ENCODE results near the gene RBM26. TPM values are rescaled to one million over a fixed set of nuclear protein-coding genes. Genes with fewer than 3 reads are reported as not detected.

Gene RBM26
- total and polyA plus RNA-seq, 2 of the 4 experiments (the other 2 are of a cell fraction): 17.6 to 18.1 TPM

- Histone ChIP-seq H2AK5ac (ENCODE audit: low read depth, low read length) (no peak overlapping the region), H3K4ac (ENCODE audit: low read depth, low read length) (no peak overlapping the region), H4K20me1 (ENCODE audit: insufficient read depth, low read length) (no peaks in the 10 kb centered on the region), H2BK120ac (ENCODE audit: low read depth, low read length) (no peak overlapping the region), H3K36me3 (ENCODE audit: control insufficient read depth, insufficient read depth, low read length) (no peaks in the 10 kb centered on the region), H3K4me3 (ENCODE audit: insufficient read depth, low read depth, low read length) (no peak overlapping the region), H3K9me1 (ENCODE audit: insufficient read depth, low read length) (no peaks in the 10 kb centered on the region), H3K18ac (ENCODE audit: low read depth, low read length) (no peak overlapping the region), H2AK9ac (replicated peaks; ENCODE audit: low read depth, low read length, poor library complexity) (no peak overlapping the region), H3K27me3 (ENCODE audit: control insufficient read depth, insufficient read depth, low read length) (no peaks in the 10 kb centered on the region), H4K91ac (ENCODE audit: insufficient read depth, low read depth, low read length) (no peak overlapping the region), H4K8ac (ENCODE audit: low read depth in 2 of 2, low read length in 2 of 2) (no peak overlapping the region), H3K14ac (replicated peaks; ENCODE audit: low read depth, low read length) (no peak overlapping the region), H3K79me1 (ENCODE audit: low read depth in 1 of 2, low read length in 2 of 2) (no peaks in the 10 kb centered on the region), H4K5ac (ENCODE audit: low read depth, low read length) (no peak overlapping the region), H2BK5ac (ENCODE audit: low read depth, low read length, poor library complexity, severe bottlenecking) (no peak overlapping the region), H3K9me3 (ENCODE audit: control insufficient read depth, insufficient read depth, low read length) (no peaks in the 10 kb centered on the region), H3K23ac (ENCODE audit: low read depth, low read length) (no peak overlapping the region), H2BK20ac (ENCODE audit: low read depth, low read length) (no peak overlapping the region), H3K4me2 (ENCODE audit: low read depth, low read length) (no peak overlapping the region), H3K27ac (ENCODE audit: insufficient read depth, low read length) (no peak overlapping the region), H3K4me1 (ENCODE audit: control insufficient read depth, insufficient read depth, low read length) (no peaks in the 10 kb centered on the region), H2BK15ac (ENCODE audit: low read depth, low read length) (no peak overlapping the region), H3K9ac (ENCODE audit: low read depth, low read length) (no peak overlapping the region), H2AFZ (replicated peaks; ENCODE audit: low read length, poor library complexity) (no peak overlapping the region), H3K56ac (ENCODE audit: extremely low read depth, insufficient read depth, low read length) (no peak overlapping the region)
- no TSS peak for BruUV-seq (replicated peaks)
- no CpG with 5 or more reads among the region's 3 CpGs for WGBS, 2 experiments (ENCODE audit: extremely low coverage in 2 of 2, insufficient read length in 1 of 2)
- ATAC-seq (ENCODE audit: low read depth): no peak
- CTCF ChIA-PET: no interaction called here
- TF ChIP-seq RAD21 (IDR thresholded peaks at IDR 0.05; ENCODE audit: low read length): no peak
- DNase-seq: no peak
- in situ Hi-C loops (cut with MboI; ENCODE audit: low sequenced_read_pairs): no loop called here
- POLR2A ChIA-PET (ENCODE audit: unreplicated experiment): no interaction called here
- intact Hi-C loops (cut with micrococcal nuclease): no loop called here
- dilution Hi-C loops (cut with HindIII; ENCODE audit: low sequenced_read_pairs, unreplicated experiment): loop anchor here (25.0 kb wide), 1 partner anchor 95 kb away; no protein-coding TSS in a partner anchor
Measured at GRCh38 chr13:79442706-79443105, 36.7 kb upstream of the RBM26 start.

Data from IMR-90 (cell line).